ENCODE measurements around the gene MRPL4.
"Not testable (repeated sequence)": the region's sequence is repeated elsewhere in the genome, so short reads cannot be mapped to it uniquely, and the experiment has no call there.

MRPL4 gene

DNA sequence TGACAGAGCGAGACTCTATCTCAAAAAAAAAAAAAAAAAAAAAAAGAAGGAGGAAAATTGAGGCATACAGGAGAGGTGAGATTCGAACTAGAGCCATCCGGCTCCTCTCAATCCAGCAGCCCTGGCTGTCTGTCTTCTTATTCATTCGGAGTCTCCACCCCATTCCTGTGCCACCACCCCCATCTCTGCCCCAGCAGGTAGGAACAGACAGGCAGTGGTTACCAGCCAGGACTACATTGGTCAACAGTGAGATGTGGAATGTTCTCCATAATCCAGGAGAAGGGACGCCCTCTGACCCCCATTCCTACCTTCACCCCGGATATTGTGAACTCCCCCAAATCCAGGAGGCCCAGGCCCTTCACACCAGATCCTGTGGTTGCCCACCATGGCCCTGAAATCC is 14.3 kb upstream of the MRPL4 start:
- TF ChIP-seq, protein P1, sequence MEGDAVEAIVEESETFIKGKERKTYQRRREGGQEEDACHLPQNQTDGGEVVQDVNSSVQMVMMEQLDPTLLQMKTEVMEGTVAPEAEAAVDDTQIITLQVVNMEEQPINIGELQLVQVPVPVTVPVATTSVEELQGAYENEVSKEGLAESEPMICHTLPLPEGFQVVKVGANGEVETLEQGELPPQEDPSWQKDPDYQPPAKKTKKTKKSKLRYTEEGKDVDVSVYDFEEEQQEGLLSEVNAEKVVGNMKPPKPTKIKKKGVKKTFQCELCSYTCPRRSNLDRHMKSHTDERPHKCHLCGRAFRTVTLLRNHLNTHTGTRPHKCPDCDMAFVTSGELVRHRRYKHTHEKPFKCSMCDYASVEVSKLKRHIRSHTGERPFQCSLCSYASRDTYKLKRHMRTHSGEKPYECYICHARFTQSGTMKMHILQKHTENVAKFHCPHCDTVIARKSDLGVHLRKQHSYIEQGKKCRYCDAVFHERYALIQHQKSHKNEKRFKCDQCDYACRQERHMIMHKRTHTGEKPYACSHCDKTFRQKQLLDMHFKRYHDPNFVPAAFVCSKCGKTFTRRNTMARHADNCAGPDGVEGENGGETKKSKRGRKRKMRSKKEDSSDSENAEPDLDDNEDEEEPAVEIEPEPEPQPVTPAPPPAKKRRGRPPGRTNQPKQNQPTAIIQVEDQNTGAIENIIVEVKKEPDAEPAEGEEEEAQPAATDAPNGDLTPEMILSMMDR (IDR thresholded peaks at IDR 0.05; ENCODE audit: low read depth, low read length) = no peak
- H3K4me3 ChIP-seq (replicated peaks in 1 of 2; ENCODE audit: low read depth in 2 of 2, low read length in 2 of 2) = no peak overlapping the region
- DNase-seq (ENCODE audit: low read depth in 2 of 2) = no peak

- TF ChIP-seq, protein P1 (IDR thresholded peaks at IDR 0.05; ENCODE audit: low read depth, low read length) = no peak
- DNase-seq (ENCODE audit: low read depth in 2 of 2) = peak; percentile 81 to 98
- no peak overlapping the region for H3K4me3 ChIP-seq (replicated peaks in 1 of 2; ENCODE audit: low read depth in 2 of 2, low read length in 2 of 2)
Measured at GRCh38 chr19:10238172-10238783, 13.7 kb upstream of the MRPL4 start.

- DNase-seq (ENCODE audit: low read depth in 2 of 2); H3K4me3 ChIP-seq (replicated peaks in 1 of 2; ENCODE audit: low read depth in 2 of 2, low read length in 2 of 2): not testable (repeated sequence)
Measured at GRCh38 chr19:10241826-10242449, 10.1 kb upstream of the MRPL4 start.

DNA sequence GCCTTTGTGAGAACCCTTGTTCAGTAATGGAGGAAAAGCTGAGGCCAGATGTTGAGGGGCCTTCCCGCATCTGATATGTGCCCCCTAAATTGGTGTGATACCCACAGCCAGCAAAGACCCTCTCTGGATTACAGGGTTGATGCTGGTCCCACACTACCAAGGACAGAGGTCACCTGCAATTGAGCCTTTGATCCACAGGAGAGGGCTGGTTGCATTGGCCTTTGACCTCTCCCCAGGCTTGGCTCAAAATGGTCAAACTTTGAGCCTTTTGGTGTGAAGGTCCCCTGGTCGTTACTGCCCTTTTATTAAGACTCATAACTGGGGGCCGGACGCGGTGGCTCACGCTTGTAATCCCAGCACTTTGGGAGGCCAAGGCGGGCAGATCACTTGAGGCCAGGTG is 8.4 kb upstream of the MRPL4 start:
- DNase-seq (ENCODE audit: low read depth in 2 of 2) = no peak
- TF ChIP-seq, protein P1 (IDR thresholded peaks at IDR 0.05; ENCODE audit: low read depth, low read length) = no peak
- H3K4me3 ChIP-seq (replicated peaks in 1 of 2; ENCODE audit: low read depth in 2 of 2, low read length in 2 of 2) = no peak overlapping the region

DNA sequence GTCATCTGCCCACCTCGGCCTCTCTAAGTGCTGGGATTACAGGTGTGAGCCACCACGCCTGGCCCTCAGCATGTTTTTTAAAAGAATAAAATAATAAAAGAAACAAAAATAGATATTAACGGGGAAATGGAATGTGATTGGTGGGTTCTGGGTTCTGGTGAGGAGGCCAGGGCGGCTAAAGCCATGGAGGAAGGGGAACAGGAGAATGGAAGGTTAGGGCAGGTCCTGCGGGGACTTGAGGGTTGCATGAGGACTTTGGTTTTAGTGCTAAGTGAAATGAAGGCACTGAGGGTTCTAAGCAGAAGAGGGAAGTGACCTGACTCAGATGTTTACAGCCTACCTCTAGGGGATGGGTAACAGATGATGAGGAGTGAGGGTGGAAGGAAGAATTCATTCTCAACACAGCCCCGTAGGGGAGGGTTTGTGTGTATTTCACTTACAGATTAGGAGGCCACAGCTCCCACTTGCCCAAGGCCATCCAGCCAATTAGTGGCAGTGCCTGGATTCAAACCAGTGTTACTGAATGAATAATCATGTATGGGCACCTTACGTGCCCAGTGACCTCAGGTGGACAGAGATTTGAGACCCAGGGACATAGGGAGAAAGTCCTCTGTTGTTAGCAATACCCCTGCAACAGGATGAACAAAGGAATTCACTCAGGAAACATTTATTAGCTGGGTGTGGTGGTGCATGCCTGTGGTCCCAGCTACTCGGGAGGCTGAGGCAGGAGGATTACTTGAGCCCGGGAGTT is 6.7 kb upstream of the MRPL4 start:
- no peak overlapping the region for H3K4me3 ChIP-seq (replicated peaks in 1 of 2; ENCODE audit: low read depth in 2 of 2, low read length in 2 of 2)
- no peak for DNase-seq (ENCODE audit: low read depth in 2 of 2)
- TF ChIP-seq, protein P1 (IDR thresholded peaks at IDR 0.05; ENCODE audit: low read depth, low read length) = no peak

DNA sequence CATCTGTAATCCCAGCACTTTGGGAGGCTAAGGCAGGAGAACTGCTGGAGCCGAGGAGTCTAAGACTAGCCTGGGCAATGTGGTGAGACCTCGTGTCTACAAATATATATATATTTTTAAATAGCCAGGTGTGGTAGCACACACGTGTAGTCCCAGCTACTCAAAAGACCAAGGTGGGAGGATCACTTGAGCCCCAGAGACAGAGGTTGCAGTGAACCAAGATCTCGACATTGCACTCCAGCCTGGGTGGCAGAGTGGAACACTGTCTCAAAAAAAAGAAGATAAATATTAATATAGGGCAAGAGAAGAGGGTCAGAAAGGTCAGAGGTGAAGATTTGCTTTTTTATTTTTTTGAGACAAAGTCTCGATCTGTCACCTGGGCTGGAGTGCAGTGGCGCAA is 5.5 kb upstream of the MRPL4 start:
- TF ChIP-seq, protein P1 (IDR thresholded peaks at IDR 0.05; ENCODE audit: low read depth, low read length) = no peak
- no peak overlapping the region for H3K4me3 ChIP-seq (replicated peaks in 1 of 2; ENCODE audit: low read depth in 2 of 2, low read length in 2 of 2)
- no peak for DNase-seq (ENCODE audit: low read depth in 2 of 2)

- no peak for DNase-seq (ENCODE audit: low read depth in 2 of 2)
- peak overlapping the region; percentile 80 to 98 for H3K4me3 ChIP-seq (replicated peaks in 1 of 2; ENCODE audit: low read depth in 2 of 2, low read length in 2 of 2)
- TF ChIP-seq, protein P1 (IDR thresholded peaks at IDR 0.05; ENCODE audit: low read depth, low read length) = no peak
Measured at GRCh38 chr19:10252707-10253106, 693 bp downstream of the MRPL4 start.
